Measurements from ENCODE around the gene BOC. TPM values are rescaled to one million over a fixed set of nuclear protein-coding genes. Genes with fewer than 3 reads are reported as not detected.

The BOC gene
- total and polyA plus RNA-seq, 2 of the 8 experiments (the other 6 are each of a cell fraction or from before 2014, with no cell fraction given): 6.9 to 9.3 TPM

- TF ChIP-seq NANOG (IDR thresholded peaks at IDR 0.05; ENCODE audit: insufficient read depth, low read depth, low read length, poor library complexity, severe bottlenecking): no peak
- TF ChIP-seq POLR2A (IDR thresholded peaks at IDR 0.05; ENCODE audit: control extremely low read depth in 1 of 2, low read depth in 2 of 2, low read length in 2 of 2): no peak
- TF ChIP-seq SRF (IDR thresholded peaks at IDR 0.05; ENCODE audit: low read depth, low read length): no peak
- no peak for TF ChIP-seq CHD1 (IDR thresholded peaks at IDR 0.05; ENCODE audit: low read depth, low read length)
These were observed 44.7 kb downstream of the BOC start (continued) for GRCh38 chr3:113255854-113256615.
